ENCODE results near the gene EVI5L.

Gene EVI5L

DNA sequence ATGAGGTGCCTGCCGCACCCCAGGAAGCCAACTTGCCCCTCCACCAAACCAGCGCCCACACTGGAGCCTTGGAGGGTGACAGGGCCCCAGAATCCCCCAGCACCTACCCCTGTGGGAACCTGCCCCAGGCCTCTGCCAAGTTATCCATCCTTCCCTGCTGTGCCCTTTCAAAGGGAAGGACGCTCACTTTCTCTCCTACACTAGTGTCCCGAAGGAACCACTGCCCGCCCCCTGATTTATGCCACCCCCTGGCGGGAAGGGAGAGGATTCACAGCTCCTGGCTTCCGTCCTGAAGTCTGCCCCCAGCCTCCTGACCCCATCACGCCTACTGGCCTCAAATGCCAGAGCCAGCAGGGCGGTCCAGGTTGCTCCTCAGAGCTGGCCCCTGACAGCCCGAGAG lies 1.4 kb downstream of the EVI5L start:
- no peak for ATAC-seq
- TF ChIP-seq ZNF565 (CRISPR knock-in tag; conservative IDR thresholded peaks at IDR 0.05; ENCODE audit: low read depth) (no peak), ESRRG (CRISPR knock-in tag; IDR thresholded peaks at IDR 0.05) (no peak), ZC3H10 (CRISPR knock-in tag; IDR thresholded peaks at IDR 0.05) (no peak), ZNF8 (CRISPR knock-in tag; IDR thresholded peaks at IDR 0.05) (no peak), PPARA (CRISPR knock-in tag; IDR thresholded peaks at IDR 0.05; ENCODE audit: borderline replicate concordance) (no peak), TCF4 (CRISPR knock-in tag; IDR thresholded peaks at IDR 0.05; ENCODE audit: borderline replicate concordance) (no peak), PATZ1 (CRISPR knock-in tag; IDR thresholded peaks at IDR 0.05; ENCODE audit: borderline replicate concordance) (no peak), CREB5 (CRISPR knock-in tag; IDR thresholded peaks at IDR 0.05; ENCODE audit: low read depth) (no peak), TSHZ2 (CRISPR knock-in tag; IDR thresholded peaks at IDR 0.05) (no peak), ISL1 (CRISPR knock-in tag; IDR thresholded peaks at IDR 0.05) (no peak), CSDC2 (CRISPR knock-in tag; IDR thresholded peaks at IDR 0.05) (no peak), ZFP30 (CRISPR knock-in tag; IDR thresholded peaks at IDR 0.05) (no peak), SNAI2 (CRISPR knock-in tag; IDR thresholded peaks at IDR 0.05) (no peak), ZNF70 (CRISPR knock-in tag; IDR thresholded peaks at IDR 0.05) (no peak), ZFP3 (CRISPR knock-in tag; IDR thresholded peaks at IDR 0.05) (no peak), TOX (CRISPR knock-in tag; IDR thresholded peaks at IDR 0.05; ENCODE audit: borderline replicate concordance) (no peak), ARNTL (CRISPR knock-in tag; IDR thresholded peaks at IDR 0.05; ENCODE audit: borderline replicate concordance, low read depth) (no peak)
- TF ChIP-seq, protein P1, sequence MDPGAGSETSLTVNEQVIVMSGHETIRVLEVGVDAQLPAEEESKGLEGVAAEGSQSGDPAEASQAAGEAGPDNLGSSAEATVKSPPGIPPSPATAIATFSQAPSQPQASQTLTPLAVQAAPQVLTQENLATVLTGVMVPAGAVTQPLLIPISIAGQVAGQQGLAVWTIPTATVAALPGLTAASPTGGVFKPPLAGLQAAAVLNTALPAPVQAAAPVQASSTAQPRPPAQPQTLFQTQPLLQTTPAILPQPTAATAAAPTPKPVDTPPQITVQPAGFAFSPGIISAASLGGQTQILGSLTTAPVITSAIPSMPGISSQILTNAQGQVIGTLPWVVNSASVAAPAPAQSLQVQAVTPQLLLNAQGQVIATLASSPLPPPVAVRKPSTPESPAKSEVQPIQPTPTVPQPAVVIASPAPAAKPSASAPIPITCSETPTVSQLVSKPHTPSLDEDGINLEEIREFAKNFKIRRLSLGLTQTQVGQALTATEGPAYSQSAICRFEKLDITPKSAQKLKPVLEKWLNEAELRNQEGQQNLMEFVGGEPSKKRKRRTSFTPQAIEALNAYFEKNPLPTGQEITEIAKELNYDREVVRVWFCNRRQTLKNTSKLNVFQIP (CRISPR knock-in tag; IDR thresholded peaks at IDR 0.05; ENCODE audit: borderline replicate concordance, low read depth): no peak

DNA sequence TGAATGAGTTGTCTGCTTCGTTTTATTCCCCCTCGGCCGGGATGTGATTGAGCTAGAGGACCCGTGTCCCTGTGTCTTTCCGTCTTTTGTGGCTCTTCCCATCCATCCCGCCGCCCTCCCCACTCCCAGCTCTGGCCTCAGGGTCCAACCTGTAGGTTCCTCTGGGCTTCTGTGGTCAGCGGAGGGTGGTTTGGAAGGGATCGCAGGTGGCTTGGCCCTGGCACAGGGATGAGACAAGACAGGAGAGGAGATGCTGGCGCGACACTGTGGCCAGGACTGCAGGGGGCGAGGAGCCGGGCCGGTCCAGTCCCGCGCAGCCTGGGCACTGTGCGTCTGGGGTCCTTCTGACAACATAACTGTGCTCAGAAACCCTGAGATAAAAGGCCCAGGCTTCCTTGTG lies 2.0 kb downstream of the EVI5L start:
- no peak for TF ChIP-seq CSDC2 (CRISPR knock-in tag; IDR thresholded peaks at IDR 0.05)
- TF ChIP-seq, protein P1 (CRISPR knock-in tag; IDR thresholded peaks at IDR 0.05; ENCODE audit: borderline replicate concordance, low read depth): no peak
- TF ChIP-seq ZFP30 (CRISPR knock-in tag; IDR thresholded peaks at IDR 0.05): no peak
- no peak for TF ChIP-seq ESRRG (CRISPR knock-in tag; IDR thresholded peaks at IDR 0.05)
- TF ChIP-seq PATZ1 (CRISPR knock-in tag; IDR thresholded peaks at IDR 0.05; ENCODE audit: borderline replicate concordance): no peak
- no peak for TF ChIP-seq ZNF565 (CRISPR knock-in tag; conservative IDR thresholded peaks at IDR 0.05; ENCODE audit: low read depth)
- no peak for TF ChIP-seq ZC3H10 (CRISPR knock-in tag; IDR thresholded peaks at IDR 0.05)
- TF ChIP-seq ZNF70 (CRISPR knock-in tag; IDR thresholded peaks at IDR 0.05): no peak
- TF ChIP-seq, protein P2, sequence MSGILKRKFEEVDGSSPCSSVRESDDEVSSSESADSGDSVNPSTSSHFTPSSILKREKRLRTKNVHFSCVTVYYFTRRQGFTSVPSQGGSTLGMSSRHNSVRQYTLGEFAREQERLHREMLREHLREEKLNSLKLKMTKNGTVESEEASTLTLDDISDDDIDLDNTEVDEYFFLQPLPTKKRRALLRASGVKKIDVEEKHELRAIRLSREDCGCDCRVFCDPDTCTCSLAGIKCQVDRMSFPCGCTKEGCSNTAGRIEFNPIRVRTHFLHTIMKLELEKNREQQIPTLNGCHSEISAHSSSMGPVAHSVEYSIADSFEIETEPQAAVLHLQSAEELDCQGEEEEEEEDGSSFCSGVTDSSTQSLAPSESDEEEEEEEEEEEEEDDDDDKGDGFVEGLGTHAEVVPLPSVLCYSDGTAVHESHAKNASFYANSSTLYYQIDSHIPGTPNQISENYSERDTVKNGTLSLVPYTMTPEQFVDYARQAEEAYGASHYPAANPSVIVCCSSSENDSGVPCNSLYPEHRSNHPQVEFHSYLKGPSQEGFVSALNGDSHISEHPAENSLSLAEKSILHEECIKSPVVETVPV (CRISPR knock-in tag; IDR thresholded peaks at IDR 0.05): no peak
- no peak for TF ChIP-seq ARNTL (CRISPR knock-in tag; IDR thresholded peaks at IDR 0.05; ENCODE audit: borderline replicate concordance, low read depth)
- TF ChIP-seq TSHZ2 (CRISPR knock-in tag; IDR thresholded peaks at IDR 0.05): no peak
- TF ChIP-seq SNAI2 (CRISPR knock-in tag; IDR thresholded peaks at IDR 0.05): no peak
- no peak for TF ChIP-seq PPARA (CRISPR knock-in tag; IDR thresholded peaks at IDR 0.05; ENCODE audit: borderline replicate concordance)
- TF ChIP-seq BACH2 (CRISPR knock-in tag; IDR thresholded peaks at IDR 0.05; ENCODE audit: borderline replicate concordance): no peak
- TF ChIP-seq ZNF8 (CRISPR knock-in tag; IDR thresholded peaks at IDR 0.05): no peak
- TF ChIP-seq ISL1 (CRISPR knock-in tag; IDR thresholded peaks at IDR 0.05): no peak
- no peak for TF ChIP-seq TOX (CRISPR knock-in tag; IDR thresholded peaks at IDR 0.05; ENCODE audit: borderline replicate concordance)
- no peak for TF ChIP-seq CREB5 (CRISPR knock-in tag; IDR thresholded peaks at IDR 0.05; ENCODE audit: low read depth)
- no peak for ATAC-seq
